ENCODE measurements around the gene C9orf50.

Gene C9orf50

DNA sequence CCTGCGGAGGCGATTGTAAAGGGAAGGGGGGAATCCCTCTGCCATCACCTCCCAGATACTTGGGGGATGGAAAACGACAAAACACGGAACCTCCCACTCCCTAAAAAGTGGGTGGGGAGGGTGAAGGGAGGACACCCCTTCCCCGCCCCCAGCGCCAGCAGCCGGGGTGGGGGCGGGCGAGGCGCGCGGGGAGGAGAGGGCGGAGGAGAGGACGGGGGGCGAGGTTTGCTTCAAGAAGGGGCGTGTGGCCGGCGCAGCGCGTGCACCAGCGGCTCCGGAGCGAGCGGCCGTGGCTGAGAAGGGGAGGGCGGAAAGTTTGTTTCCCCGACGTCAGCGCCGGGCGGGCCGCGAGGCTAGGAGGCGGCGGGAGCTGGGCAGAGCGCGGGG, 44.5 kb upstream of the C9orf50 start, which contains the start of gene PRRX2 (continued):
- no peak for TF ChIP-seq ZNF311 (tag by site-specific recombination; IDR thresholded peaks at IDR 0.05; ENCODE audit: borderline replicate concordance)
- TF ChIP-seq, protein P1, sequence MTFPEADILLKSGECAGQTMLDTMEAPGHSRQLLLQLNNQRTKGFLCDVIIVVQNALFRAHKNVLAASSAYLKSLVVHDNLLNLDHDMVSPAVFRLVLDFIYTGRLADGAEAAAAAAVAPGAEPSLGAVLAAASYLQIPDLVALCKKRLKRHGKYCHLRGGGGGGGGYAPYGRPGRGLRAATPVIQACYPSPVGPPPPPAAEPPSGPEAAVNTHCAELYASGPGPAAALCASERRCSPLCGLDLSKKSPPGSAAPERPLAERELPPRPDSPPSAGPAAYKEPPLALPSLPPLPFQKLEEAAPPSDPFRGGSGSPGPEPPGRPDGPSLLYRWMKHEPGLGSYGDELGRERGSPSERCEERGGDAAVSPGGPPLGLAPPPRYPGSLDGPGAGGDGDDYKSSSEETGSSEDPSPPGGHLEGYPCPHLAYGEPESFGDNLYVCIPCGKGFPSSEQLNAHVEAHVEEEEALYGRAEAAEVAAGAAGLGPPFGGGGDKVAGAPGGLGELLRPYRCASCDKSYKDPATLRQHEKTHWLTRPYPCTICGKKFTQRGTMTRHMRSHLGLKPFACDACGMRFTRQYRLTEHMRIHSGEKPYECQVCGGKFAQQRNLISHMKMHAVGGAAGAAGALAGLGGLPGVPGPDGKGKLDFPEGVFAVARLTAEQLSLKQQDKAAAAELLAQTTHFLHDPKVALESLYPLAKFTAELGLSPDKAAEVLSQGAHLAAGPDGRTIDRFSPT (tag by site-specific recombination; IDR thresholded peaks at IDR 0.05): no peak
- TF ChIP-seq TRIM28 (IDR thresholded peaks at IDR 0.05; ENCODE audit: borderline replicate concordance, low read length): no peak
- TF ChIP-seq ZNF560 (tag by site-specific recombination; IDR thresholded peaks at IDR 0.05; ENCODE audit: borderline replicate concordance): no peak
- TF ChIP-seq PRDM4 (tag by site-specific recombination; IDR thresholded peaks at IDR 0.05): no peak
- TF ChIP-seq ZNF239 (tag by site-specific recombination; IDR thresholded peaks at IDR 0.05): no peak
- no peak for TF ChIP-seq ZNF837 (tag by site-specific recombination; IDR thresholded peaks at IDR 0.05)
- no peak for TF ChIP-seq ZNF747 (tag by site-specific recombination; IDR thresholded peaks at IDR 0.05)
- no peak for TF ChIP-seq CTCF (tag by site-specific recombination; IDR thresholded peaks at IDR 0.05)
- no peak for TF ChIP-seq TSHZ1 (tag by site-specific recombination; IDR thresholded peaks at IDR 0.05; ENCODE audit: borderline replicate concordance)
- TF ChIP-seq, protein P2, sequence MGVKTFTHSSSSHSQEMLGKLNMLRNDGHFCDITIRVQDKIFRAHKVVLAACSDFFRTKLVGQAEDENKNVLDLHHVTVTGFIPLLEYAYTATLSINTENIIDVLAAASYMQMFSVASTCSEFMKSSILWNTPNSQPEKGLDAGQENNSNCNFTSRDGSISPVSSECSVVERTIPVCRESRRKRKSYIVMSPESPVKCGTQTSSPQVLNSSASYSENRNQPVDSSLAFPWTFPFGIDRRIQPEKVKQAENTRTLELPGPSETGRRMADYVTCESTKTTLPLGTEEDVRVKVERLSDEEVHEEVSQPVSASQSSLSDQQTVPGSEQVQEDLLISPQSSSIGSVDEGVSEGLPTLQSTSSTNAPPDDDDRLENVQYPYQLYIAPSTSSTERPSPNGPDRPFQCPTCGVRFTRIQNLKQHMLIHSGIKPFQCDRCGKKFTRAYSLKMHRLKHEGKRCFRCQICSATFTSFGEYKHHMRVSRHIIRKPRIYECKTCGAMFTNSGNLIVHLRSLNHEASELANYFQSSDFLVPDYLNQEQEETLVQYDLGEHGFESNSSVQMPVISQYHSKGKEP (tag by site-specific recombination; IDR thresholded peaks at IDR 0.05): no peak
- TF ChIP-seq GFI1B (tag by site-specific recombination; IDR thresholded peaks at IDR 0.05): no peak
- TF ChIP-seq, protein P3, sequence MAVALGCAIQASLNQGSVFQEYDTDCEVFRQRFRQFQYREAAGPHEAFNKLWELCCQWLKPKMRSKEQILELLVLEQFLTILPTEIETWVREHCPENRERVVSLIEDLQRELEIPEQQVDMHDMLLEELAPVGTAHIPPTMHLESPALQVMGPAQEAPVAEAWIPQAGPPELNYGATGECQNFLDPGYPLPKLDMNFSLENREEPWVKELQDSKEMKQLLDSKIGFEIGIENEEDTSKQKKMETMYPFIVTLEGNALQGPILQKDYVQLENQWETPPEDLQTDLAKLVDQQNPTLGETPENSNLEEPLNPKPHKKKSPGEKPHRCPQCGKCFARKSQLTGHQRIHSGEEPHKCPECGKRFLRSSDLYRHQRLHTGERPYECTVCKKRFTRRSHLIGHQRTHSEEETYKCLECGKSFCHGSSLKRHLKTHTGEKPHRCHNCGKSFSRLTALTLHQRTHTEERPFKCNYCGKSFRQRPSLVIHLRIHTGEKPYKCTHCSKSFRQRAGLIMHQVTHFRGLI (tag by site-specific recombination; IDR thresholded peaks at IDR 0.05): no peak
- TF ChIP-seq SP3 (tag by site-specific recombination; IDR thresholded peaks at IDR 0.05): peak; percentile 61
- TF ChIP-seq KLF7 (tag by site-specific recombination; IDR thresholded peaks at IDR 0.05; ENCODE audit: borderline replicate concordance): no peak
- TF ChIP-seq KLF9 (tag by site-specific recombination; IDR thresholded peaks at IDR 0.05; ENCODE audit: low read depth): peak; percentile 44; the same call in 1 of the 2 replicates
- TF ChIP-seq ZNF248 (tag by site-specific recombination; IDR thresholded peaks at IDR 0.05): no peak
- TF ChIP-seq, protein P4, sequence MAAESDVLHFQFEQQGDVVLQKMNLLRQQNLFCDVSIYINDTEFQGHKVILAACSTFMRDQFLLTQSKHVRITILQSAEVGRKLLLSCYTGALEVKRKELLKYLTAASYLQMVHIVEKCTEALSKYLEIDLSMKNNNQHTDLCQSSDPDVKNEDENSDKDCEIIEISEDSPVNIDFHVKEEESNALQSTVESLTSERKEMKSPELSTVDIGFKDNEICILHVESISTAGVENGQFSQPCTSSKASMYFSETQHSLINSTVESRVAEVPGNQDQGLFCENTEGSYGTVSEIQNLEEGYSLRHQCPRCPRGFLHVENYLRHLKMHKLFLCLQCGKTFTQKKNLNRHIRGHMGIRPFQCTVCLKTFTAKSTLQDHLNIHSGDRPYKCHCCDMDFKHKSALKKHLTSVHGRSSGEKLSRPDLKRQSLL (tag by site-specific recombination; IDR thresholded peaks at IDR 0.05): no peak
- no peak for TF ChIP-seq OSR2 (tag by site-specific recombination; IDR thresholded peaks at IDR 0.05)
- peak; percentile 20; the same call in 1 of the 2 replicates for TF ChIP-seq ZBTB7A (tag by site-specific recombination; IDR thresholded peaks at IDR 0.05; ENCODE audit: low read depth)
- TF ChIP-seq ZNF221 (tag by site-specific recombination; IDR thresholded peaks at IDR 0.05; ENCODE audit: borderline replicate concordance): no peak
- TF ChIP-seq ELK4 (IDR thresholded peaks at IDR 0.05; ENCODE audit: borderline replicate concordance, low read depth, low read length): no peak
- TF ChIP-seq ZNF664 (tag by site-specific recombination; IDR thresholded peaks at IDR 0.05): no peak
- no peak for TF ChIP-seq ZNF157 (tag by site-specific recombination; IDR thresholded peaks at IDR 0.05)
